Skeletal muscle tissue (tissue), 4 donors: Measurements from ENCODE around the gene GCNT2. TPM values are rescaled to one million over a fixed set of nuclear protein-coding genes. Genes with fewer than 3 reads are reported as not detected.
A peak's percentile ranks its signal among the peaks of the same experiment; 100 is the strongest.

Source experiments
- H3K27ac ChIP-seq: one replicate; pipeline ENCODE4 v1.7.0; 2013; ENCODE audit warnings: mild to moderate bottlenecking, low read depth, low read length, inconsistent platforms
- H3K27me3 ChIP-seq, 3 donors: one replicate each; pipeline ENCODE4 v1.7.0; 2013; ENCODE audit warnings: low read length in 3 of 3; ENCODE audit not compliant: control insufficient read depth in 3 of 3, insufficient read depth in 3 of 3
- H3K36me3 ChIP-seq, 3 donors: one replicate each; pipeline ENCODE4 v1.7.0; 2013; ENCODE audit warnings: low read length in 3 of 3; ENCODE audit not compliant: control insufficient read depth in 3 of 3, insufficient read depth in 3 of 3
- H3K4me1 ChIP-seq, 3 donors: one replicate each; pipeline ENCODE4 v1.7.0; 2013; ENCODE audit warnings: low read length in 3 of 3, mild to moderate bottlenecking in 3 of 3; ENCODE audit not compliant: control insufficient read depth in 3 of 3, insufficient read depth in 3 of 3
- H3K4me3 ChIP-seq, 3 donors: one replicate each; pipeline ENCODE4 v1.7.0; 2013; ENCODE audit warnings: low read length in 3 of 3
- H3K9ac ChIP-seq, 3 donors: one replicate each; pipeline ENCODE4 v1.7.0; 2013; ENCODE audit warnings: low read length in 3 of 3, mild to moderate bottlenecking in 3 of 3, moderate library complexity in 2 of 3, low read depth in 1 of 3
- H3K9me3 ChIP-seq, 3 donors: one replicate each; pipeline ENCODE4 v1.7.0; 2013; ENCODE audit warnings: low read length in 3 of 3; ENCODE audit not compliant: control insufficient read depth in 3 of 3
- total RNA-seq: library from RNA; depleted of rRNA; stranded (reverse); fragments of >200 nt; gene quantifications from one replicate; pipeline ENCODE4 v1.2.3, GENCODE V29; 2014
- donor health status: Osteomylitis.

GCNT2 gene
- total RNA-seq, 1 donor from 2014 or later = 3.1 TPM

DNA sequence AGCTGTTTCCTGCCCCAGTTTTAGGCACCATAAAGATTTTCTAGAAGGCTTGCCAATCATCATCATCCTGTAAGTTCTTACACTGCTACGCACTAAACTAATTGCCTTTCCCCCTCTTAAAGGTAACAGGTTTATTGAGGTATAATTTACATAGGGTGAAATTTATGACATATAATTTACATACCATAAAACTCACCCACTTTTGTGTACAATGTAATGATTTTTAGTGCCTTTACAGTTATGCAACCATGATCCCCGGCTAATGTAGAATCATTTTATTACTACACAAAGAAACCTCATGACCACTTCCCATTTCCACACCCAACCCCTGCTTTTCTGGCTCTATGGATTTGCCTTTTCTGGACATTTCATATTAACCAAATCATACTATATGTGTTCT, 21.1 kb downstream of the GCNT2 start:
- H3K36me3 ChIP-seq = no peaks in the 10 kb centered on the region
- H3K27ac ChIP-seq = no peak overlapping the region
- no peaks in the 10 kb centered on the region for H3K9me3 ChIP-seq
- no peaks in the 10 kb centered on the region for H3K27me3 ChIP-seq
- H3K4me3 ChIP-seq = no peak overlapping the region
- H3K4me1 ChIP-seq = no peaks in the 10 kb centered on the region
- H3K9ac ChIP-seq = no peak overlapping the region

DNA sequence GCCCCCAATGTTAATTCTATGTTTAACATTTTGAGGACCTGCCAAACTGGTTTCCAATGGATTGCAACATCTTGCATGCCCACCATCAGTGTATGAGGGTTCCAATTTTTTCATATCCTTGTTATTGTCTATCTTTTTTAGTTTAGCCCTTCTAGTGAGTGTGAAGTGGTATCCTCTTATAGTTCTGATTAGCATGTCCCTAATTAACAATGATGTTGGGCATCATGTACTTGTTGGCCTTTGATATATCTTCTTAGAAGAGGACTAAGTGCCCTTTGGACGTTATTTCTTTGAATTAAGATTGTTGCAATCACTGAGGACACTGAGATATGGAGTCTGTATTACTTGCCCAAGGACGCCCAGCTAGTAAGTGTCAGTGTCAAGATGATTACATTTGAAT, 22.3 kb downstream of the GCNT2 start:
- Histone ChIP-seq H3K27me3 (no peaks in the 10 kb centered on the region), H3K27ac (no peak overlapping the region), H3K4me1 (no peaks in the 10 kb centered on the region), H3K4me3 (no peak overlapping the region), H3K9me3 (no peaks in the 10 kb centered on the region), H3K36me3 (no peaks in the 10 kb centered on the region), H3K9ac (no peak overlapping the region)

DNA sequence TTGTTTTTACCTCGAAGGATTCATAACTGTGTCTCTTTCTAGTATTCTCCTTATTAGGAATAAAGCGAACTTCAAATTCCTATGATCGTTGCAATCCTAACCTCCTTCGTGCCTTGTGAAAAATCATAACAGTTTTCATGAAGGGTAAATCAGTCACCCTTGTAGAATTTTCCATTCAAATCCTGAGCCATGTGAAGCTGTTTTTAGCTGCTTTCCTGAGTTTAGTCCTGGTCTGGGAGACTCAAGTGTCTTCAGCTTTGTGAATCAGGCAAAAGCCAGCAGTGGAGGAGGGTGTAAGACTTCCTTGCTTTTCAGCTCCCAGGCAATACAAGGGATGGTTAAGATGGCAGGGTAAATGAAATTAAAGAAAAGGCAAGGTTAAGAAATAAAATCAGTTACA, 24.3 kb downstream of the GCNT2 start:
- H3K4me3 ChIP-seq = no peak overlapping the region
- H3K9ac ChIP-seq = no peak overlapping the region
- no peaks in the 10 kb centered on the region for H3K4me1 ChIP-seq
- H3K36me3 ChIP-seq = no peaks in the 10 kb centered on the region
- no peak overlapping the region for H3K27ac ChIP-seq
- no peaks in the 10 kb centered on the region for H3K27me3 ChIP-seq
- no peaks in the 10 kb centered on the region for H3K9me3 ChIP-seq

DNA sequence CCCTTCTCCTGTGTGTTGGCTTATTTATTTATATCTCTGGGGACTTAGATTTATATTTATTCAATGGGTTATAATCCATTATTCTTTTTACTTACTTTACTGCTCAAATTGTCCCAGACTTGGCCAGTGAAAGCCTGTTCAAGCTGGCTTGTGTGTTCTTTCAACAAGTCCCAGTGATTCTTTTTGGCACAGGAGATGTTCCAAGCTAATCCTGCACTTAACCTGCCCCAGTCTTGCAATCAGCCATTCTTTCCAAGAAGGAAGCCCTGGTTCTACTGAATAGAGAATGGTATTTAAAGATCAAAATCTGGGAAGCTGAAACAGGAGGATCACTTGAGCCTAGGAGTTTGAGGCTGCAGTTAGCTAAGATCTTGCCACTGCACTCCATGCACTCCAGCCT, 26.7 kb downstream of the GCNT2 start:
- no peaks in the 10 kb centered on the region for H3K9me3 ChIP-seq
- H3K27me3 ChIP-seq = no peaks in the 10 kb centered on the region
- no peak overlapping the region for H3K4me3 ChIP-seq
- no peak overlapping the region for H3K27ac ChIP-seq
- no peak overlapping the region for H3K9ac ChIP-seq
- H3K36me3 ChIP-seq = no peaks in the 10 kb centered on the region
- no peaks in the 10 kb centered on the region for H3K4me1 ChIP-seq

DNA sequence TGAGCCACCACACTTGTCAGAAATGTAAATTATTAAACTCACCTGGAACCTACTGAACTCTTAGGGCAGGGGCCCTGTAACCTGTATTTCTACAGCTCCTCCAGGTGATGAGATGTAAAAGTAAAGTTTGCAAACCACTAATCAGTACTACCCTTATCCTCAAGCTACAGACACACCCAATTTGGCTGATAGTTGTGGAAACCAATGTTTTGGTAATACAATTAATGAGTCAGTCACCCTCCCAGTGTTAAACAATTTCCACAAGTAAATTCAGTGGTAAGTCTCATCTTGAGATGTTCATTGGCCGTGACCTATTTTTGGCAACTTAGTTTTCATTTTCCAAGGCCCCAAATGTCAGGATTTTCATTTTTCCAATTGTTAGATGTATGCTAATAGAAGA, 29.6 kb downstream of the GCNT2 start:
- Histone ChIP-seq H3K36me3 (no peaks in the 10 kb centered on the region), H3K9ac (no peak overlapping the region), H3K27me3 (peaks cover 0 to 3% (median 0%) of the 10 kb centered on the region in 3 donors), H3K4me1 (peaks cover 0 to 5% (median 2%) of the 10 kb centered on the region in 3 donors), H3K9me3 (no peaks in the 10 kb centered on the region), H3K27ac (no peak overlapping the region), H3K4me3 (no peak overlapping the region)

DNA sequence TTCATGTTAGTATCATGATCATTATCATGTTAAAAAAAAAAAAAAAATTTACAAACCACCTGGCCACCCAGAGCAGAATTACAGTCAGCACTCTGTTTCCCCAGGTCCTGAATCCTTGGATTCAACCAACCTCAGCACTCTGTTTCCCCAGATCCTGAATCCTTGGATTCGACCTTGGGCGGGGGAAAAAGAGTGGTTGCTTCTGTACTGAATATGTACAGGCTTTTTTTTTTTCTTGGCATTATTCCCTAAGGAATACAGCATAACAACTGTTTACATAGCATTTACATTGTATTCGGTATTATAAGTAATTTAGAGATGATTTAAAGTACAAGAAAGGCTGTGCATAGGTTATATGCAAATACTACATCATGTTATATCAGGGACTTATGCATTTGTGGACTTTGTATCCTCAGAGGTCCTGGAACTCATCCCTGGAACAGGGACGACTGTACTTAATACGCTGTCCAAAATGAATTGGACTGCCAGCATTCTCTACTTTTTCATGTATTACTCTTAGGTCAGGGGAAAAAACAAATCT, 31.2 kb downstream of the GCNT2 start:
- peaks cover 0 to 8% (median 8%) of the 10 kb centered on the region in 3 donors for H3K4me1 ChIP-seq
- H3K9ac ChIP-seq = no peak overlapping the region
- no peak overlapping the region for H3K27ac ChIP-seq
- H3K36me3 ChIP-seq = no peaks in the 10 kb centered on the region
- H3K9me3 ChIP-seq = no peaks in the 10 kb centered on the region
- H3K27me3 ChIP-seq = peaks cover 0 to 5% (median 3%) of the 10 kb centered on the region in 3 donors
- no peak overlapping the region for H3K4me3 ChIP-seq

GRCh38 chr6:10553871-10554270, 32.7 kb downstream of the GCNT2 start:
- Histone ChIP-seq H3K9me3 (no peaks in the 10 kb centered on the region), H3K27ac (no peak overlapping the region), H3K9ac (no peak overlapping the region), H3K36me3 (no peaks in the 10 kb centered on the region), H3K4me3 (no peak overlapping the region), H3K27me3 (peaks cover 3 to 9% (median 4%) of the 10 kb centered on the region in 3 donors), H3K4me1 (peaks cover 0 to 8% (median 8%) of the 10 kb centered on the region in 3 donors)

- H3K36me3 ChIP-seq = no peaks in the 10 kb centered on the region
- H3K4me1 ChIP-seq = peaks cover 0 to 8% (median 8%) of the 10 kb centered on the region in 3 donors
- no peak overlapping the region for H3K4me3 ChIP-seq
- H3K27ac ChIP-seq = no peak overlapping the region
- H3K27me3 ChIP-seq = peaks cover 3 to 9% (median 4%) of the 10 kb centered on the region in 3 donors
- H3K9ac ChIP-seq = no peak overlapping the region
- no peaks in the 10 kb centered on the region for H3K9me3 ChIP-seq
Measured at GRCh38 chr6:10554826-10555225, 33.7 kb downstream of the GCNT2 start.

GRCh38 chr6:10555625-10556309, 34.6 kb downstream of the GCNT2 start:
- Histone ChIP-seq H3K27ac (no peak overlapping the region), H3K27me3 (peaks cover 3 to 13% (median 4%) of the 10 kb centered on the region in 3 donors), H3K9me3 (no peaks in the 10 kb centered on the region), H3K4me3 (peak overlapping the region; percentile 47 to 63 (median 61)), H3K4me1 (peaks cover 0 to 8% (median 8%) of the 10 kb centered on the region in 3 donors), H3K9ac (peak overlapping the region in 2 of 3 donors; percentile 17 to 26), H3K36me3 (no peaks in the 10 kb centered on the region)

DNA sequence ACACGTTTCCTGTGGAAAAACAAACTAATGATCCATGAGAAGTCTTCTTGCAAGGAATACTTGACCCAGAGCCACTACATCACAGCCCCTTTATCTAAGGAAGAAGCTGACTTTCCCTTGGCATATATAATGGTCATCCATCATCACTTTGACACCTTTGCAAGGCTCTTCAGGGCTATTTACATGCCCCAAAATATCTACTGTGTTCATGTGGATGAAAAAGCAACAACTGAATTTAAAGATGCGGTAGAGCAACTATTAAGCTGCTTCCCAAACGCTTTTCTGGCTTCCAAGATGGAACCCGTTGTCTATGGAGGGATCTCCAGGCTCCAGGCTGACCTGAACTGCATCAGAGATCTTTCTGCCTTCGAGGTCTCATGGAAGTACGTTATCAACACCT, 35.4 kb downstream of the GCNT2 start:
- H3K27me3 ChIP-seq = peaks cover 3 to 13% (median 4%) of the 10 kb centered on the region in 3 donors
- no peak overlapping the region for H3K27ac ChIP-seq
- H3K4me1 ChIP-seq = peaks cover 0 to 8% (median 8%) of the 10 kb centered on the region in 3 donors
- H3K9me3 ChIP-seq = no peaks in the 10 kb centered on the region
- H3K36me3 ChIP-seq = no peaks in the 10 kb centered on the region
- H3K9ac ChIP-seq = no peak overlapping the region
- H3K4me3 ChIP-seq = no peak overlapping the region
